ACHN (cell line): Measurements from ENCODE around the gene TDP2.

Source experiments
- DNase-seq: peaks from one replicate; pipeline ENCODE4 v3.0.0-alpha.2; 2015
- in situ Hi-C: cut with HindIII; loops from 2 replicates; pipeline ENCODE4 v1.10.0; 2017; ENCODE audit warnings: low sequenced_read_pairs, low pct_ligation_motif_present, low pct_unique_long_range_greater_than_20kb

TDP2 gene

GRCh38 chr6:24614648-24615047, 52.1 kb downstream of the TDP2 start:
- in situ Hi-C loops = no loop called here
- no peak for DNase-seq

DNA sequence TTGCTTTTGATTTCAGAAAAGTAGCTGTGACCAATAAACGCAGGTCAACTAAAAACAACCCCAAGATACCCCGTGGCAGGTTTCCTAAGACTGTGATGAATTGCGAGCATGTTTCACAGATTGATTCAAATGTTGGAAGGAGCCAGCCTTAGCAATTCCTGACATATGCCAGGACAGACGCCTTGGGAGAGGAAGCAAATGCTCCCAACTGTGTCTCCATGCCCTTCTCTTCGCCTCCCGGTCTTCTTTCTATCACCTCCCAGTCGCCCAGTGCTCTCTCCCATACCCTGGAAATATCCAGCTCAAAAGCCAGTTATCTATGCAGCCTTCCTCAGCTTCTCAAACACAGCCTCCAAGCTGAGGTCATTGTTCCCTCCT, 52.7 kb downstream of the TDP2 start:
- no peak for DNase-seq
- in situ Hi-C loops = no loop called here

DNA sequence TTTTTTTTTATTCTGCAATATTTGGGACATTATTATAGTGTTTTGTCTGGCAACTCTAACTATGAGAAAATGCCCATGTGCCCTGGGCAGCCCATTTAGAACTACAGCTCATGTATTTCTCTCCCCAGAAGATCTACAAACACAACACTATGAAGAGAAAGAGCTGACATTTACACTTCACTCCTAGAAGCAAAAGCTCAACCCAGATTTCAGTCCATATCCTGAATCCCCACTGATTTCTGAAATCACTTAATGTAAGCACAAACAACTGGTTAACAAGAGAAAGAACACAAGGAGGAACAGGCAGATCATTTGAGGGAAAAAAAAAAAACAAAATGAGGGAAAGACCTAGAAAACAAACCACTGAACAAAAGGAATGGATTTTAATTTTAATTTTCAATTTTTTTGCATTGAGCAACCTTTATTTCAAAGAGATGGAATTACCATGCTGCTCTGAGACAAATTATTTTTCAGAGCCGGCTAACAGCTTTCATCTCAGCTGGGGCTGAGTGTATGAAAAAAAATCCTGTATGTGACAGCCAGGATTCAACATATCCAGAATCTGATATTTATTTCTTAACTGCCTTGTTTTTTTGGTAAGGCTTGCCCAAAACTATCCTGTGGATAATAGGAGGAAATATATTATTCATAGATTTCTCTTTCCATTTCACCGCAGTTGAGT, 53.2 kb downstream of the TDP2 start:
- in situ Hi-C loops = no loop called here
- DNase-seq = no peak

- in situ Hi-C loops = no loop called here
- DNase-seq = no peak
Observed at GRCh38 chr6:24610672-24611071, 56.0 kb downstream of the TDP2 start.

GRCh38 chr6:24607310-24608105, 59.2 kb downstream of the TDP2 start:
- in situ Hi-C loops = no loop called here
- DNase-seq = no peak

DNA sequence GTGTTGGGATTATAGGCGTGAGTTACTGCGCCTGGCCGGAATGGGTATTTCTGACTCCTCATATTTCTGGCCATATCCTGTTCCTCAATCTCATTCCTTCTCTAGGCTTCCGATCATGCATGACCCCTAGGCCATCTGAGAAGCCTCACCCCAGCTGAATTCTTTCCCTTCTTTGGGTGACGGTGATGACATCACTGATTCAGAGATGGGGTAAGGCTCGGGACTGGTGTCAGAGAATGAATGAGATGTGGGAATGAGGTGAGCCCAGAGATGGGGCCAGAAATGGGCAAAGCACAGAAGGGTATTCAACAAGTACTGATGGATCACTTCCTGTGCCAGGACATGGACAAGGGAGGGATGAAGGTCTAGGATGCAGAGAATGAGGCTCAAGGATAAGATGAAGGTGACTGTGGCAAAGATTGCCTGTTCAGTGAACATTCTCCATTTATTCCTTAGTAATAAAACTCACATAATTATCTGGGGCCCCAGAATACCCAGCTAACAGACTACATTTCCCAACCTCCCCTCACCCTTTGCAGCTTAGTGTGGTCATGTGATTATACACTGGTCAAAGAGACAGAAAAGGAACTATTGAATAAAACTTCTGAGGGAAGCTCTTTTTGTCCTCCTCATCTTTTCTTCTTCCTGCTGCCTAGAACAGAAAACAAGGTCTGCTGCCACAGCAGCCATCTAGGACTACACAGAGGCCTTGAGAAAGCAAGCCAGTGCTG, 60.3 kb downstream of the TDP2 start:
- in situ Hi-C loops = no loop called here
- no peak for DNase-seq

DNA sequence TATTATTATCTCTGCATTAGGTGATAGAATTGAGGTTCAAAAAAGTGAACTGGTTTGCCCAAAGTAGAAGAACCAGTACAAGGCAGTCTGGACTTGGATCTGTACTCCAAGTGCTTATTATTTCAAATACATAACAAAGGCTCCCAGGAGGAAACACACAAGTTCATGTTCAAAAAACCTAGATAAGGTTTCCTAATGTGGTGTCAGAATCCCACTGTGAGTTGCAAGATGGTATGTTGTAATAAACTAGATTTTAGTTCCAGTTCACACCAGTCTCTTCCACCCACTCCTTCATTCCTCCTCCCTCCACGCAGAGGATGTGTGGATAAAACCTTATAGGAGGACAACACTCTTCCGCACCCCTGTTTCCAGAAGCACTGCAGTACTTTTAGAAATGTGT, 63.5 kb downstream of the TDP2 start:
- DNase-seq = no peak
- in situ Hi-C loops = no loop called here

GRCh38 chr6:24600903-24601302, 65.8 kb downstream of the TDP2 start:
- DNase-seq = no peak
- in situ Hi-C loops = no loop called here
